ENCODE results near the gene RBM22. TPM values are rescaled to one million over a fixed set of nuclear protein-coding genes. Genes with fewer than 3 reads are reported as not detected.
"Not testable (repeated sequence)": the region's sequence is repeated elsewhere in the genome, so short reads cannot be mapped to it uniquely, and the experiment has no call there.

The RBM22 gene
- total RNA-seq: 27.1 and 29.2 TPM in 2 replicates

DNA sequence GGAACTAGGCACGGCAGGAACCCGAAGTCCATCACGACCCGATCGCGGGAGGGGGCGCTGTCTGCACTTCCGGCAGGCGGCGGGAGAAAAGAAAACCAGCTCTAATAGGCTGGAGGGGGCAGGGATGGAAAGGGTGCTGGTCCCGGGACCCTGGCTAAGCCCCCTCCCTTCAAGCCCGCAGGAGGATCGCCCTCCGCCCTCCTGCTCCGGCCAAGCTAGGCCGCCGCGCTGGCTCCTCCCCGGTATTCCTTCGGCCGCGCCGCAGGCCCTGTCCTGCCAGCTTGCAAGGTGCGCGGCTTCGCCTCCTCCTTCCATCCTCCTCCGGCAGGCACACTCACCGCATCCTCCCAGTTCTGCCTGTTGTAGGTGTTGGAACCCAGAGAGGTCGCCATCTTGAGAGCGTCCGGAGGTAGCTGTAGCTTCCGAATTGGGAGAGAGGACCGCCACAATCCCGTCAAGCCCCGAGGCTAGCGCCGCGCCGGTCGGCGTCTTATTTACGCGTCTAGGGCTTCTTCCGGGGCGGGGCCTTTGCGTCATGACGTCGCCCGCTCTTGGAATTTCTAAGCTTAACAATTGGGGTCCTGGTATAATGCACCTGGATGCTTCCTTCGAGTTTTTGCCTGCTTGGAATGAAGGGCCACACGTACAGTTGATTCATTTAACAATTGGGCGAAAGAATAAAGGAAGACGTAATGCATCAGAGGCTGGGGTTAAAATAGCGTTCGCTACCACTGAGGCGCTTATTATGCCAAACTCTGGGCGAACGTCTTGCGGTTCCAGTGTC, at the start of gene RBM22:
RBM22 (minus strand) TSS at position 469 of the 784 bp plus-strand sequence; CDS start at position 392, 77 bp downstream.
- Histone ChIP-seq H3K27me3 (ENCODE audit: insufficient read depth, low read length) (no peaks in the 10 kb centered on the region), H4K20me1 (ENCODE audit: insufficient read depth, low read length) (peaks cover 12% of the 10 kb centered on the region), H3K4me1 (ENCODE audit: insufficient read depth, low read length) (peaks cover 17% of the 10 kb centered on the region), H3K4me3 (ENCODE audit: insufficient read depth, low read length) (peak within 1 kb of the TSS; percentile 98), H3K36me3 (ENCODE audit: insufficient read depth, low read length) (peaks cover 32% of the 10 kb centered on the region), H3K9me3 (ENCODE audit: low read depth, low read length) (no peaks in the 10 kb centered on the region), H3K4me2 (ENCODE audit: insufficient read depth, low read length) (peak within 1 kb of the TSS; percentile 82), H3K27ac (ENCODE audit: low read depth, low read length) (peak within 1 kb of the TSS; percentile 92), H2AFZ (ENCODE audit: low read length) (peak within 1 kb of the TSS; percentile 97), H3K79me2 (ENCODE audit: insufficient read depth, low read length) (peaks cover 27% of the 10 kb centered on the region)
- TF ChIP-seq, protein P1, sequence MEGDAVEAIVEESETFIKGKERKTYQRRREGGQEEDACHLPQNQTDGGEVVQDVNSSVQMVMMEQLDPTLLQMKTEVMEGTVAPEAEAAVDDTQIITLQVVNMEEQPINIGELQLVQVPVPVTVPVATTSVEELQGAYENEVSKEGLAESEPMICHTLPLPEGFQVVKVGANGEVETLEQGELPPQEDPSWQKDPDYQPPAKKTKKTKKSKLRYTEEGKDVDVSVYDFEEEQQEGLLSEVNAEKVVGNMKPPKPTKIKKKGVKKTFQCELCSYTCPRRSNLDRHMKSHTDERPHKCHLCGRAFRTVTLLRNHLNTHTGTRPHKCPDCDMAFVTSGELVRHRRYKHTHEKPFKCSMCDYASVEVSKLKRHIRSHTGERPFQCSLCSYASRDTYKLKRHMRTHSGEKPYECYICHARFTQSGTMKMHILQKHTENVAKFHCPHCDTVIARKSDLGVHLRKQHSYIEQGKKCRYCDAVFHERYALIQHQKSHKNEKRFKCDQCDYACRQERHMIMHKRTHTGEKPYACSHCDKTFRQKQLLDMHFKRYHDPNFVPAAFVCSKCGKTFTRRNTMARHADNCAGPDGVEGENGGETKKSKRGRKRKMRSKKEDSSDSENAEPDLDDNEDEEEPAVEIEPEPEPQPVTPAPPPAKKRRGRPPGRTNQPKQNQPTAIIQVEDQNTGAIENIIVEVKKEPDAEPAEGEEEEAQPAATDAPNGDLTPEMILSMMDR (IDR thresholded peaks at IDR 0.05; ENCODE audit: extremely low read depth, low read depth, low read length): peak; percentile 55
- DNase-seq (ENCODE audit: insufficient read length, low spot score, missing footprints): peak; percentile 84

DNA sequence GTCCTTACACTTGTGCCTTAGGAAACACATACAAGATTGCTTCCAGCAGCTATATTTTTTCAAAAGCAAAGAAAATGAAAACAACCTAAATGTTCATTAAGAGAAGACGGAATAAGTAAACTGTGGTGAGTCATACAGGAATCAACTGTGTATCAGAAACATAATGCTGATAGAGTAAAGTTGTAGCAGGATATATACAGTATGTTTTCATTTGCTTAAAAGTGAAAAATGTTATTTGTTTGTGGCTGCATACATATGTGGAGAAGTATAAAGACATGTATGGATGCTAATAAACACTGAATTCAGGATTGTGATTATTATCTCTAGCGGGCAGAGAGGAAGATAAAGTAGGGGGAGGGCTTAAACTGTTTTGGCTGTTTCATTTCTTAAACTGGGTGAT, 49.6 kb upstream of the RBM22 start:
- no peaks in the 10 kb centered on the region for H3K27me3 ChIP-seq (ENCODE audit: insufficient read depth, low read length)
- H3K4me1 ChIP-seq (ENCODE audit: insufficient read depth, low read length): no peaks in the 10 kb centered on the region
- H3K4me3 ChIP-seq (ENCODE audit: insufficient read depth, low read length): no peak overlapping the region
- no peak for DNase-seq (ENCODE audit: insufficient read length, low spot score, missing footprints)
- TF ChIP-seq, protein P1 (IDR thresholded peaks at IDR 0.05; ENCODE audit: extremely low read depth, low read depth, low read length): no peak
- peaks cover 42% of the 10 kb centered on the region for H3K36me3 ChIP-seq (ENCODE audit: insufficient read depth, low read length)
- H4K20me1 ChIP-seq (ENCODE audit: insufficient read depth, low read length): peaks cover 12% of the 10 kb centered on the region
- no peak overlapping the region for H2AFZ ChIP-seq (ENCODE audit: low read length)
- no peak overlapping the region for H3K27ac ChIP-seq (ENCODE audit: low read depth, low read length)
- peaks cover 62% of the 10 kb centered on the region for H3K79me2 ChIP-seq (ENCODE audit: insufficient read depth, low read length)
- H3K9me3 ChIP-seq (ENCODE audit: low read depth, low read length): no peaks in the 10 kb centered on the region
- no peak overlapping the region for H3K4me2 ChIP-seq (ENCODE audit: insufficient read depth, low read length)

DNA sequence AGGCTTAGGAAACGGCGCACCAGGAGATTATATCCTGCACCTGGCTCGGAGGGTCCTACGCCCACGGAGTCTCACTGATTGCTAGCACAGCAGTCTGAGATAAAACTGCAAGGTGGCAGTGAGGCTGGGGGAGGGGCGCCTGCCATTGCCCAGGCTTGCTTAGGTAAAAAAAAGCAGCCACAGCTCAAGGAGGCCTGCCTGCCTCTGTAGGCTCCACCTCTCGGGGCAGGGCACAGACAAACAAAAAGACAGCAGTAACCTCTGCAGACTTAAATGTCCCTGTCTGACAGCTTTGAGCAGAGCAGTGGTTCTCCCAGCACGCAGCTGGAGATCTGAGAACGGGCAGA, 42.3 kb upstream of the RBM22 start:
- H2AFZ ChIP-seq (ENCODE audit: low read length); H4K20me1 ChIP-seq (ENCODE audit: insufficient read depth, low read length); H3K27me3 ChIP-seq (ENCODE audit: insufficient read depth, low read length); H3K9me3 ChIP-seq (ENCODE audit: low read depth, low read length); H3K4me2 ChIP-seq (ENCODE audit: insufficient read depth, low read length); H3K36me3 ChIP-seq (ENCODE audit: insufficient read depth, low read length); DNase-seq (ENCODE audit: insufficient read length, low spot score, missing footprints); H3K4me3 ChIP-seq (ENCODE audit: insufficient read depth, low read length); H3K27ac ChIP-seq (ENCODE audit: low read depth, low read length); H3K4me1 ChIP-seq (ENCODE audit: insufficient read depth, low read length): not testable (repeated sequence)
- H3K79me2 ChIP-seq (ENCODE audit: insufficient read depth, low read length): peaks cover 47% of the 10 kb centered on the region

DNA sequence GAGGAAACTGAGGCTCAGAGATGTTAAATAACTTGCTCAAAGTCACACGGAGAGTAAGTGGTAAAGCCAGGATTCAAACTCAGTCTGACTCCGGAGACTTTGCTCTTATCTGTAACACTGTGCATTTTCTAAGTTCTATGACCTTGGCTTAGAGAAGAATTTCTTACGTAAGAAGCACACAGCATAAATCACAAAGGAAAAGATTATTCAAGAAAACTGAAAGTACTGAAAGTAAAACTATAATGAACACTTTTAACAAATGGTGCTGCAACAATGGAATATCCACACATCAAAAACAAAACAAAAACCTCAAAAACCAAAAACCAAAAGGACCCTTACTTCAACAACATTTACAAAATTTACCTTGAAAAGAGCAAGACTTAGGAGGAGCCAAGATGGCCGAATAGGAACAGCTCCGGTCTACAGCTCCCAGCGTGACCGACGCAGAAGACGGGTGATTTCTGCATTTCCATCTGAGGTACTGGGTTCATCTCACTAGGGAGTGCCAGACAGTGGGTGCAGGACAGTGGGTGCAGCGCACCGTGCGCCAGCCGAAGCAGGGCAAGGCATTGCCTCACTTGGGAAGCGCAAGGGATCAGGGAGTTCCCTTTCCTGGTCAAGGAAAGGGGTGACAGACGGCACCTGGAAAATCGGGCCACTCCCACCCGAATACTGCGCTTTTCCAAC, 41.7 kb upstream of the RBM22 start:
- not testable (repeated sequence) for DNase-seq (ENCODE audit: insufficient read length, low spot score, missing footprints); H3K4me2 ChIP-seq (ENCODE audit: insufficient read depth, low read length); H2AFZ ChIP-seq (ENCODE audit: low read length); H3K4me1 ChIP-seq (ENCODE audit: insufficient read depth, low read length); H3K27me3 ChIP-seq (ENCODE audit: insufficient read depth, low read length); H3K9me3 ChIP-seq (ENCODE audit: low read depth, low read length); H3K36me3 ChIP-seq (ENCODE audit: insufficient read depth, low read length); H3K27ac ChIP-seq (ENCODE audit: low read depth, low read length); H3K4me3 ChIP-seq (ENCODE audit: insufficient read depth, low read length)
- Histone ChIP-seq H4K20me1 (ENCODE audit: insufficient read depth, low read length) (peaks cover 11% of the 10 kb centered on the region), H3K79me2 (ENCODE audit: insufficient read depth, low read length) (peaks cover 52% of the 10 kb centered on the region)

DNA sequence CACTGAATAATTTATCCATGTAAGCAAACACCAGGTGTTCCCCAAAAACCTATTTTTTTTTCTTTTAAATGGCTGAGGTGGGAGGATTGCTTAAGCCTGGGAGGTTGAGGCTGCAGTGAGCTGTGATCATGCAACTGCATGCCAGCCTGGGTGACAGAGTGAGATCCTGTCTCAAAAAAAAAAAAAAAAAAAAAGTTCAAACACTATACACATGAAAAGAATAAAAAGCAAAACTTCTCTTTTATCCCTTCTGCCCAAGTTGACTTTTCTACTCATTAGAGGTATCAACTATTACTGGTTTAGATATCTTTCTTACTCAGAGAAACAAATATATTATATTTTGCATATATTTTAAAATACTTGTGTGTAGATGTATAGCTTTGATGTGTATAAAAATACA, 40.1 kb upstream of the RBM22 start:
- Histone ChIP-seq H4K20me1 (ENCODE audit: insufficient read depth, low read length) (peaks cover 22% of the 10 kb centered on the region), H3K36me3 (ENCODE audit: insufficient read depth, low read length) (peaks cover 5% of the 10 kb centered on the region), H3K4me1 (ENCODE audit: insufficient read depth, low read length) (no peaks in the 10 kb centered on the region), H3K4me2 (ENCODE audit: insufficient read depth, low read length) (no peak overlapping the region), H3K27ac (ENCODE audit: low read depth, low read length) (no peak overlapping the region), H3K27me3 (ENCODE audit: insufficient read depth, low read length) (no peaks in the 10 kb centered on the region), H3K9me3 (ENCODE audit: low read depth, low read length) (no peaks in the 10 kb centered on the region), H2AFZ (ENCODE audit: low read length) (no peak overlapping the region), H3K4me3 (ENCODE audit: insufficient read depth, low read length) (no peak overlapping the region), H3K79me2 (ENCODE audit: insufficient read depth, low read length) (peaks cover 66% of the 10 kb centered on the region)
- DNase-seq (ENCODE audit: insufficient read length, low spot score, missing footprints): no peak
- TF ChIP-seq, protein P1 (IDR thresholded peaks at IDR 0.05; ENCODE audit: extremely low read depth, low read depth, low read length): no peak
